ENCODE results near the gene PCDHGA1.
"Not testable (repeated sequence)": the region's sequence is repeated elsewhere in the genome, so short reads cannot be mapped to it uniquely, and the experiment has no call there.

The PCDHGA1 gene

DNA sequence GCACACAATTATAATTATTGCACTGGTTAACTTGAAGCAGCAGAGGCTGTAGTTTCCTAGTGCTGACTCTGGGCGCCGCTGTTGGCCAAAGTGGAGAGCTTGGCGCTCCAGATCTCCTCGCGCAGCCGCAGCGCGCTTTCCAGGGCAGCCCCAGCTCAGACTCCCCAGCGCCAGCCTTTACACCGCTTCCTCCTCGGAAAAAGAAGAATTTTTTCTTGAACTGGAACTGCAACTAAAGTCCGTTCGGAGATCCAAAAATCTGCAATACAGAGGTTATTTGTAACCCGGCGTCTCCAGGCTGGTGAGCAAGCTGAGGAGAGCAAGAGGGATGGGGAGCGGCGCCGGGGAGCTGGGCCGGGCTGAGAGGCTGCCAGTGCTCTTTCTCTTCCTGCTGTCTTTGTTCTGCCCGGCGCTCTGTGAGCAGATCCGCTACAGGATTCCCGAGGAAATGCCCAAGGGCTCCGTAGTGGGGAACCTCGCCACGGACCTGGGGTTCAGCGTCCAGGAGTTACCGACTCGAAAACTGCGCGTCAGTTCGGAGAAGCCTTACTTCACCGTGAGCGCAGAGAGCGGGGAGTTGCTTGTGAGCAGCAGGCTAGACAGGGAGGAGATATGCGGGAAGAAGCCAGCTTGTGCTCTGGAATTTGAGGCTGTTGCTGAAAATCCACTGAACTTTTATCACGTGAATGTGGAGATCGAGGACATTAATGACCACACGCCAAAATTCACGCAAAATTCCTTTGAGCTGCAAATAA, 57.4 kb downstream of the PCDHGA1 start, which contains the start of gene PCDHGB4:
Gene PCDHGB4, plus strand, starts transcription at position 142 of the 755 bp plus-strand sequence. Its CDS starts 187 bp downstream, at position 329.
- H3K4me3 Mint-ChIP-seq; H3K4me1 Mint-ChIP-seq (ENCODE audit: low read depth); H3K27ac Mint-ChIP-seq: not testable (repeated sequence)
- peaks cover 27% of the 10 kb centered on the region for H3K36me3 Mint-ChIP-seq (ENCODE audit: low read depth)
- peaks cover 82% of the 10 kb centered on the region for H3K27me3 Mint-ChIP-seq
- peaks cover 50% of the 10 kb centered on the region for H3K9me3 Mint-ChIP-seq

DNA sequence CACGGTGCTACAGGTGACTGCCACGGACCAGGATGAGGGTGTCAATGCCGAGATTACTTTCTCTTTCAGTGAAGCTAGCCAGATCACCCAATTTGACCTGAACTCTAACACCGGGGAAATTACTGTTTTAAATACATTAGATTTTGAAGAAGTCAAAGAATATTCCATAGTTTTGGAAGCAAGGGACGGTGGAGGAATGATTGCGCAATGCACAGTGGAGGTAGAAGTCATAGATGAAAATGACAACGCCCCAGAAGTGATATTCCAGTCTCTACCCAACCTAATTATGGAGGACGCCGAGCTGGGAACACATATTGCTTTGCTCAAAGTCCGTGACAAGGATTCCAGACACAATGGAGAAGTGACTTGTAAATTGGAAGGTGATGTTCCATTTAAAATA, 58.3 kb downstream of the PCDHGA1 start:
- H3K9me3 Mint-ChIP-seq: peaks cover 51% of the 10 kb centered on the region
- H3K27ac Mint-ChIP-seq: no peak overlapping the region
- H3K4me1 Mint-ChIP-seq (ENCODE audit: low read depth): no peaks in the 10 kb centered on the region
- H3K27me3 Mint-ChIP-seq: peaks cover 80% of the 10 kb centered on the region
- H3K36me3 Mint-ChIP-seq (ENCODE audit: low read depth): peaks cover 27% of the 10 kb centered on the region
- H3K4me3 Mint-ChIP-seq: no peak overlapping the region

DNA sequence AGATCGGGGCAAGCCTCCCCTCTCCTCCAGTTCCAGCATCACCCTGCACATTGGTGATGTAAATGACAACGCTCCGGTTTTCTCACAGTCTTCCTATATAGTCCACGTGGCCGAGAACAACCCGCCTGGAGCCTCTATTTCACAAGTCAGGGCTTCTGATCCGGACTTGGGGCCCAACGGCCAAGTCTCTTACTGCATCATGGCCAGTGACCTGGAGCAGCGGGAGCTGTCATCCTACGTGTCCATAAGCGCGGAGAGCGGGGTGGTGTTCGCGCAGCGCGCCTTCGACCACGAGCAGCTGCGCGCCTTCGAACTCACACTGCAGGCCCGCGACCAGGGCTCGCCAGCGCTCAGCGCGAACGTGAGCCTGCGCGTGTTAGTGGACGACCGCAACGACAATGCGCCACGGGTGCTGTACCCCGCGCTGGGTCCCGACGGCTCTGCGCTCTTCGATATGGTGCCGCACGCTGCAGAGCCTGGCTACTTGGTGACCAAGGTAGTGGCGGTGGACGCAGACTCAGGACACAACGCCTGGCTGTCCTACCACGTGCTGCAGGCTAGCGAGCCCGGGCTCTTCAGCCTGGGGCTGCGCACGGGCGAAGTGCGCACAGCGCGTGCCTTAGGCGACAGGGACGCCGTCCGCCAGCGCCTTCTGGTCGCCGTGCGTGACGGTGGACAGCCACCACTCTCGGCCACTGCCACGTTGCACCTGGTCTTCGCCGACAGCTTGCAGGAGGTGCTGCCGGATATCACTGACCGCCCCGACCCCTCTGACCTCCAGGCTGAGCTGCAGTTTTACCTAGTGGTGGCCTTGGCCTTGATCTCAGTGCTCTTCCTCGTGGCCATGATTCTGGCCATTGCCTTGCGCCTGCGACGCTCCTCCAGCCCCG, 59.1 kb downstream of the PCDHGA1 start:
- peaks cover 52% of the 10 kb centered on the region for H3K9me3 Mint-ChIP-seq
- H3K36me3 Mint-ChIP-seq (ENCODE audit: low read depth): peaks cover 28% of the 10 kb centered on the region
- H3K4me1 Mint-ChIP-seq (ENCODE audit: low read depth): no peaks in the 10 kb centered on the region
- H3K4me3 Mint-ChIP-seq: no peak overlapping the region
- H3K27ac Mint-ChIP-seq: no peak overlapping the region
- peaks cover 80% of the 10 kb centered on the region for H3K27me3 Mint-ChIP-seq

DNA sequence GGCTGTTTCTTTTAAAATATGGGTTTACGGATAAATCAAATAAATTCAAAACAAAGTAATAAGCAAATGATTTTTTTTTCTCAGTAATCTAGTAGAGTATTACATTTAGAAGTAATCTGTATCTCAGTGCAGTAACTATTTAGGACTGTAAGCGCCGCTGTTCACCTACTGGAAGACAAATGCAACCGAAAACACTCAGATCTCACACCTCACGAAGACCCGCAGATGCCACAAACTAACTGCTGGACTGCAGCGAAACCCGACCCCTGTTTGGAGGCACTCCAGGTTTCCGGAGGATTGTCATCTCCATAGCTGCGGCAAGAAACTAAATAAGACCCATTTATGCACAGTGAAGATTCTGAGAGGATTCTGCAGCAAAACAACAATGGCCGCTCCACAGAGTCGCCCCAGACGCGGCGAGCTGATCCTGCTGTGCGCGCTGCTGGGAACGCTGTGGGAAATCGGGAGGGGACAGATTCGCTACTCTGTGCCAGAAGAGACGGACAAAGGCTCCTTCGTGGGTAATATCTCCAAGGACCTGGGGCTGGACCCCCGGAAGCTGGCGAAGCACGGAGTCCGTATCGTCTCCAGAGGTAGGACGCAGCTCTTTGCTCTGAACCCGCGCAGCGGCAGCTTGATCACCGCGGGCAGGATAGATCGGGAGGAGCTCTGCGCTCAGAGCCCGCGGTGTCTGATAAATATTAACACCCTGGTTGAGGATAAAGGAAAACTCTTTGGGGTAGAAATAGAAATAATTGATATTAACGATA, 62.3 kb downstream of the PCDHGA1 start, which contains the start of gene PCDHGA8:
Gene PCDHGA8, plus strand, starts transcription at position 205 of the 770 bp plus-strand sequence. Its CDS starts 181 bp downstream, at position 386.
- Mint-ChIP-seq H3K36me3 (ENCODE audit: low read depth) (peaks cover 24% of the 10 kb centered on the region), H3K27me3 (peaks cover 75% of the 10 kb centered on the region), H3K9me3 (peaks cover 43% of the 10 kb centered on the region), H3K4me3 (no peak within 1 kb of the TSS), H3K27ac (no peak within 1 kb of the TSS), H3K4me1 (ENCODE audit: low read depth) (no peaks in the 10 kb centered on the region)

DNA sequence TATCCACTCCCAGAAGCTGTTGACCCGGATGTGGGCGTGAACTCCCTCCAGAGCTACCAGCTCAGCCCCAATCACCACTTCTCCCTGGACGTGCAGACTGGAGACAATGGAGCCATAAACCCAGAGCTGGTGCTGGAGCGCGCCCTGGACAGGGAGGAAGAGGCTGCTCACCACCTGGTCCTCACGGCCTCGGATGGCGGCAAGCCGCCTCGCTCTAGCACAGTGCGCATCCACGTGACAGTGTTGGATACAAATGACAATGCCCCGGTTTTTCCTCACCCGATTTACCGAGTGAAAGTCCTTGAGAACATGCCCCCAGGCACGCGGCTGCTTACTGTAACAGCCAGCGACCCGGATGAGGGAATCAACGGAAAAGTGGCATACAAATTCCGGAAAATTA, 63.0 kb downstream of the PCDHGA1 start:
- Mint-ChIP-seq H3K4me1 (ENCODE audit: low read depth) (no peaks in the 10 kb centered on the region), H3K27me3 (peaks cover 73% of the 10 kb centered on the region), H3K27ac (no peak overlapping the region), H3K4me3 (no peak overlapping the region), H3K9me3 (peaks cover 42% of the 10 kb centered on the region), H3K36me3 (ENCODE audit: low read depth) (peaks cover 23% of the 10 kb centered on the region)

DNA sequence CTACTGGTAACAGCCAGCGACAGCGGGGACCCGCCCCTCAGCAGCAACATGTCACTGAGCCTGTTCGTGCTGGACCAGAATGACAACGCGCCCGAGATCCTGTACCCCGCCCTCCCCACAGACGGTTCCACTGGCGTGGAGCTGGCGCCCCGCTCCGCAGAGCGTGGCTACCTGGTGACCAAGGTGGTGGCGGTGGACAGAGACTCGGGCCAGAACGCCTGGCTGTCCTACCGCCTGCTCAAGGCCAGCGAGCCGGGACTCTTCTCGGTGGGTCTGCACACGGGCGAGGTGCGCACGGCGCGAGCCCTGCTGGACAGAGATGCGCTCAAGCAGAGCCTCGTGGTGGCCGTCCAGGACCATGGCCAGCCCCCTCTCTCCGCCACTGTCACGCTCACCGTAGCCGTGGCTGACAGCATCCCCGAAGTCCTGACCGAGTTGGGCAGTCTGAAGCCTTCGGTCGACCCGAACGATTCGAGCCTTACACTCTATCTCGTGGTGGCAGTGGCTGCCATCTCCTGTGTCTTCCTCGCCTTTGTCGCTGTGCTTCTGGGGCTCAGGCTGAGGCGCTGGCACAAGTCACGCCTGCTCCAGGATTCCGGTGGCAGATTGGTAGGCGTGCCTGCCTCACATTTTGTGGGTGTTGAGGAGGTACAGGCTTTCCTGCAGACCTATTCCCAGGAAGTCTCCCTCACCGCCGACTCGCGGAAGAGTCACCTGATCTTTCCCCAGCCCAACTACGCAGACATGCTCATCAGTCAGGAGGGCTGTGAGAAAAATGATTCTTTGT, 64.3 kb downstream of the PCDHGA1 start:
- Mint-ChIP-seq H3K36me3 (ENCODE audit: low read depth) (peaks cover 14% of the 10 kb centered on the region), H3K9me3 (peaks cover 42% of the 10 kb centered on the region), H3K27me3 (peaks cover 74% of the 10 kb centered on the region)
- H3K27ac Mint-ChIP-seq; H3K4me3 Mint-ChIP-seq; H3K4me1 Mint-ChIP-seq (ENCODE audit: low read depth): not testable (repeated sequence)

DNA sequence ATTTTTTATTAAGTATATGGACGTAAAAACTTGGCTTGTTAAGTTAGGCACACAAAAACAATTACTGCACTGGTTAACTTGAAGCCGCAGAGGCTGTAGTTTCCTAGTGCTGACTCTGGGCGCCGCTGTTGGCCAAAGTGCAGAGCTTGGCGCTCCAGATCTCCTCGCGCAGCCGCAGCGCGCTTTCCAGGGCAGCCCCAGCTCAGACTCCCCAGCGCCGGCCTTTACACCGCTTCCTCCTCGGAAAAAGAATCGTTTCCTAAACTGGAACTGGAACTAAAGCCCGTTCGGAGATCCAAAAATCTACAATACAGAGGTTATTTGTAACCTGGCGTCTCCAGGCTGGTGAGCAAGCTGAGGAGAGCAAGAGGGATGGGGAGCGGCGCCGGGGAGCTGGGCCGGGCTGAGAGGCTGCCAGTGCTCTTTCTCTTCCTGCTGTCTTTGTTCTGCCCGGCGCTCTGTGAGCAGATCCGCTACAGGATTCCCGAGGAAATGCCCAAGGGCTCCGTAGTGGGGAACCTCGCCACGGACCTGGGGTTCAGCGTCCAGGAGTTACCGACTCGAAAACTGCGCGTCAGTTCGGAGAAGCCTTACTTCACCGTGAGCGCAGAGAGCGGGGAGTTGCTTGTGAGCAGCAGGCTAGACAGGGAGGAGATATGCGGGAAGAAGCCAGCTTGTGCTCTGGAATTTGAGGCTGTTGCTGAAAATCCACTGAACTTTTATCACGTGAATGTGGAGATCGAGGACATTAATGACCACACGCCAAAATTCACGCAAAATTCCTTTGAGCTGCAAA, 67.6 kb downstream of the PCDHGA1 start, which contains the start of gene PCDHGB5:
Gene PCDHGB5, plus strand, starts transcription at position 192 of the 796 bp plus-strand sequence. Its CDS starts 181 bp downstream, at position 373.
- Mint-ChIP-seq H3K36me3 (ENCODE audit: low read depth) (peaks cover 15% of the 10 kb centered on the region), H3K4me3 (peak within 1 kb of the TSS; percentile 32), H3K27me3 (peaks cover 69% of the 10 kb centered on the region), H3K9me3 (peaks cover 28% of the 10 kb centered on the region)
- not testable (repeated sequence) for H3K4me1 Mint-ChIP-seq (ENCODE audit: low read depth); H3K27ac Mint-ChIP-seq

DNA sequence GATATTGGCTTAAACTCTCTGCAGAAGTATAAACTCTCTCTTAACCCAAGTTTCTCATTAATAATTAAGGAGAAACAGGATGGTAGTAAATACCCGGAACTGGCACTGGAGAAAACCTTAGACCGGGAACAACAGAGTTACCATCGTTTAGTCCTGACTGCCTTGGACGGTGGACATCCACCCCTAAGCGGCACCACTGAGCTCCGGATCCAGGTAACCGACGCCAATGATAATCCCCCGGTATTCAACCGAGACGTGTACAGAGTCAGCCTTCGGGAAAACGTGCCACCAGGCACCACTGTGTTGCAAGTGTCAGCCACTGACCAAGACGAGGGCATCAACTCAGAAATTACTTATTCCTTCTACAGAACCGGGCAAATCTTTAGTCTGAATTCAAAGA, 68.3 kb downstream of the PCDHGA1 start:
- Mint-ChIP-seq H3K27ac (no peak overlapping the region), H3K4me3 (no peak overlapping the region)

DNA sequence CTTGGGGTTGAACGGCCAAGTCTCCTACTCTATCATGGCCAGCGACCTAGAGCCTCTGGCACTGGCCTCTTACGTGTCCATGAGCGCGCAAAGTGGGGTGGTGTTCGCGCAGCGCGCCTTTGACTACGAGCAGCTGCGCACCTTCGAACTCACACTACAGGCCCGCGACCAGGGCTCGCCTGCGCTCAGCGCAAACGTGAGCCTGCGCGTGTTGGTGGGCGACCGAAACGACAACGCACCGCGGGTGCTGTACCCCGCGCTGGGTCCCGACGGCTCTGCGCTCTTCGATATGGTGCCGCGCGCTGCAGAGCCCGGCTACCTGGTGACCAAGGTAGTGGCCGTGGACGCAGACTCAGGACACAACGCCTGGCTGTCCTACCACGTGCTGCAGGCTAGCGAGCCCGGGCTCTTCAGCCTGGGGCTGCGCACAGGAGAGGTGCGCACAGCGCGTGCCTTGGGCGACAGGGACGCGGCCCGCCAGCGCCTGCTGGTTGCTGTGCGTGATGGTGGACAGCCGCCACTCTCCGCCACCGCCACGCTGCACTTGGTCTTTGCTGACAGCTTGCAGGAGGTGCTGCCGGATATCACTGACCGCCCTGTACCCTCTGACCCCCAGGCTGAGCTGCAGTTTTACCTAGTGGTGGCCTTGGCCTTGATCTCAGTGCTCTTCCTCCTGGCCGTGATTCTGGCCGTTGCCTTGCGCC, 69.4 kb downstream of the PCDHGA1 start:
- H3K36me3 Mint-ChIP-seq (ENCODE audit: low read depth): peaks cover 6% of the 10 kb centered on the region
- H3K27me3 Mint-ChIP-seq: peaks cover 72% of the 10 kb centered on the region
- H3K9me3 Mint-ChIP-seq: peaks cover 18% of the 10 kb centered on the region
- no peak overlapping the region for H3K4me3 Mint-ChIP-seq
- H3K4me1 Mint-ChIP-seq (ENCODE audit: low read depth): no peaks in the 10 kb centered on the region
- H3K27ac Mint-ChIP-seq: no peak overlapping the region

More for the DNA sequence above, 68.3 kb downstream of the PCDHGA1 start:
- H3K9me3 Mint-ChIP-seq: peaks cover 25% of the 10 kb centered on the region
- no peaks in the 10 kb centered on the region for H3K4me1 Mint-ChIP-seq (ENCODE audit: low read depth)
- peaks cover 71% of the 10 kb centered on the region for H3K27me3 Mint-ChIP-seq
- H3K36me3 Mint-ChIP-seq (ENCODE audit: low read depth): peaks cover 12% of the 10 kb centered on the region

DNA sequence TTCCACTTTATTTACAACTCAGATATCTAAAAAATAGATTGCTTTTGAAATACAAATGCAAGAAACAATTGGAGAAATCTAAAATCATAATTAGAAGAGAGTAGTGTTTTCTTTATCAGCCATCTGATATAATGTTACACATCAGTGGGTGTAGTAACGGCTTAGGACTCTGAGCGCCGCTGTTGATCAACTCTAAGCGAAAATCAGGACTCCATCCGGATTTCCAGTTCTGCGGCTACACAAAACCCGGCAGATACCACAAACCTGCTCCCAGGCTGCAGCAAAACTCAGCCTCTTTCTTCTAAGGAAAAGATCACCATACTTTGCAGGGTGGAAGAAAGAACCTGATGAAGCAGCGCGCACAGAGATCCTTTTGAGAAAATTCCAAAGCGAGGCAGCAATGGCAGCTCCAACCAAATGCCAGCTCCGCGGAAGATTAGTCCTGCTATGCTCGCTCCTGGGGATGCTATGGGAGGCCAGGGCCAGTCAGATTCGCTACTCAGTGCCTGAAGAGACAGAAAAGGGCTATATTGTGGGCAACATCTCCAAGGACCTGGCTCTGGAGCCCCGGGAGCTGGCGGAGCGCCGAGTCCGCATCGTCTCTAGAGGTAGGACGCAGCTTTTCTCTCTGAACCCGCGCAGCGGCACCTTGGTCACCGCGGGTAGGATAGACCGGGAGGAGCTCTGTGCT, 72.4 kb downstream of the PCDHGA1 start, which contains the start of gene PCDHGA9:
Gene PCDHGA9, plus strand, starts transcription at position 226 of the 691 bp plus-strand sequence. Its CDS starts 175 bp downstream, at position 401.
- Mint-ChIP-seq H3K27me3 (peaks cover 74% of the 10 kb centered on the region), H3K27ac (no peak within 1 kb of the TSS), H3K4me3 (peak within 1 kb of the TSS; percentile 42), H3K36me3 (ENCODE audit: low read depth) (peaks cover 6% of the 10 kb centered on the region), H3K4me1 (ENCODE audit: low read depth) (no peaks in the 10 kb centered on the region), H3K9me3 (peaks cover 15% of the 10 kb centered on the region)

DNA sequence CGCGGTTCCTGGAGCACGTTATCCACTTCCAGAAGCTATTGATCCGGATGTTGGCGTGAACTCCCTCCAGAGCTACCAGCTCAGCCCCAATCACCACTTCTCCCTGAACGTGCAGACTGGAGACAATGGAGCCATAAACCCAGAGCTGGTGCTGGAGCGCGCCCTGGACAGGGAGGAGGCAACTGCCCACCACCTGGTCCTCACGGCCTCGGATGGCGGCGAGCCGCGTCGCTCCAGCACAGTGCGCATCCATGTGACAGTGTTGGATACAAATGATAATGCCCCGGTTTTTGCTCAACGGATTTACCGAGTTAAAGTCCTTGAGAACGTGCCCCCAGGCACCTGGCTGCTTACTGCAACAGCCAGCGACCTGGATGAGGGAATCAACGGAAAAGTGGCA, 73.1 kb downstream of the PCDHGA1 start:
- H3K27me3 Mint-ChIP-seq: peaks cover 80% of the 10 kb centered on the region
- H3K4me3 Mint-ChIP-seq: no peak overlapping the region
- H3K4me1 Mint-ChIP-seq (ENCODE audit: low read depth): no peaks in the 10 kb centered on the region
- H3K27ac Mint-ChIP-seq: no peak overlapping the region
- H3K9me3 Mint-ChIP-seq: peaks cover 18% of the 10 kb centered on the region
- peaks cover 8% of the 10 kb centered on the region for H3K36me3 Mint-ChIP-seq (ENCODE audit: low read depth)

DNA sequence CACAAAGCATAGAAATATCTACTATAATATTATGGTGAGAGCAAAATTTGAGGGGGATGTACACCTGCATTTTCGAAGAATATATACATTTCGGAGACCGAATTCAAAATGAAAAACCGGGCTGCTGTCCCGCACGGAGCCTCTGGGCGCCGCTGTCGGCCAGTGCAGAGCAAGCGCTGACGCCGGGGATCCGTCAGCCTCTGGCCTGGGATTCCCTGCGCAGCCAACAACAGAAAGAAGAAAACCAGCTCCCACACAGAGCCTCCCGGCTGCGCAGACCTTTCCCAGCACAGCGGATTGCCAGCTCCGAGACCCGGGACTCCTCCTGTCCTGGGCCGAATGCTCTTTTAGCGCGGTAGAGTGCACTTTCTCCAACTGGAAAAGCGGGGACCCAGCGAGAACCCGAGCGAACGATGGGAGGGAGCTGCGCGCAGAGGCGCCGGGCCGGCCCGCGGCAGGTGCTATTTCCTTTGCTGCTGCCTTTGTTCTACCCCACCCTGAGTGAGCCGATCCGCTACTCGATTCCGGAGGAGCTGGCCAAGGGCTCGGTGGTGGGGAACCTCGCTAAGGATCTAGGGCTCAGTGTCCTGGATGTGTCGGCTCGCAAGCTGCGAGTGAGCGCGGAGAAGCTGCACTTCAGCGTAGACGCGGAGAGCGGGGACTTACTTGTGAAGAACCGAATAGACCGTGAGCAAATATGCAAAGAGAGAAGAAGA, 77.6 kb downstream of the PCDHGA1 start, which contains the start of gene PCDHGB6:
Gene PCDHGB6, plus strand, starts transcription at position 232 of the 716 bp plus-strand sequence. Its CDS starts 182 bp downstream, at position 414.
- H3K36me3 Mint-ChIP-seq (ENCODE audit: low read depth): peaks cover 13% of the 10 kb centered on the region
- H3K4me1 Mint-ChIP-seq (ENCODE audit: low read depth); H3K27ac Mint-ChIP-seq: not testable (repeated sequence)
- peak within 1 kb of the TSS; percentile 67 for H3K4me3 Mint-ChIP-seq
- H3K9me3 Mint-ChIP-seq: peaks cover 16% of the 10 kb centered on the region
- peaks cover 79% of the 10 kb centered on the region for H3K27me3 Mint-ChIP-seq
